Measurements from ENCODE around the gene VEGFB.
A peak's percentile ranks its signal among the peaks of the same experiment; 100 is the strongest.

The VEGFB gene

DNA sequence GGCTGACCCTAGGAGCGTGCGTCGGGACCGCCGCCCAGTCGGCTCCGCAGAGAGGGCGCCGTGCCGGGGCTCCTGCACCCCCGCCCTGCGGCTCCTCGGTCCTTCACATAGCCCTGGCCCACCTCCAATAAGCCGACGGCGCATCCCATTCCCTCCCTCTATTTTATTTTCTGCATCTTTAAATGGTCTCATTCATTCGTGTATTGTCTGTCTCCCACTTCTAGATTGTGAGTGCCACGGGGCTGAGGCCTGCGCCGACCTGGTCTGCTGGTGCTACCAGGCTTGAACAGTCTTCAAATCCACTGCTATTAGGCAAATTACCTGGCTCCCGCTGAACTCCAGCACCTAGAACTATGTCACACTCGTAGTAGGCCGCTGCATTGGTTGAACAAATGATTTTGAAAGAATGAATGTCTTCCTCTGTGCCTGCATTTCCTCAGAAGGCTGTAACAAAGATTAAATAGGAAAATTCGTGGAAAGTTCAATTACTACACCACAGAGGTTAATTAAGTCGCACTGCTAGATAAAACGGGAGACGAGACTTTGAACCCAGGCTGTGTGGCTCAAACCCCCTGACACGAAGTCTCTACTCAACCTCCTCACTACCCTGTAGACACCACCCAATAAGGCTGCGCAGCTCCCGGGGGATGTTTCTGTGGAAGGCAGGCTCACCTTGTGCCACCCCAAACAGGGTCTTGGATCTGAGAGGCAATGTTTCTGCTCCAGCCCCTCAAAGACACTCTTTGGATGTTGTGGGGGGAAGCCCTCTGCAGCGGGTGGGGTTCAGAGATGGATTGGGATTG, 13.5 kb downstream of the VEGFB start:
- no peak for DNase-seq

GRCh38 chr11:64248578-64248977, 14.2 kb downstream of the VEGFB start:
- no peak for DNase-seq

GRCh38 chr11:64249038-64249437, 14.7 kb downstream of the VEGFB start:
- no peak for DNase-seq

DNA sequence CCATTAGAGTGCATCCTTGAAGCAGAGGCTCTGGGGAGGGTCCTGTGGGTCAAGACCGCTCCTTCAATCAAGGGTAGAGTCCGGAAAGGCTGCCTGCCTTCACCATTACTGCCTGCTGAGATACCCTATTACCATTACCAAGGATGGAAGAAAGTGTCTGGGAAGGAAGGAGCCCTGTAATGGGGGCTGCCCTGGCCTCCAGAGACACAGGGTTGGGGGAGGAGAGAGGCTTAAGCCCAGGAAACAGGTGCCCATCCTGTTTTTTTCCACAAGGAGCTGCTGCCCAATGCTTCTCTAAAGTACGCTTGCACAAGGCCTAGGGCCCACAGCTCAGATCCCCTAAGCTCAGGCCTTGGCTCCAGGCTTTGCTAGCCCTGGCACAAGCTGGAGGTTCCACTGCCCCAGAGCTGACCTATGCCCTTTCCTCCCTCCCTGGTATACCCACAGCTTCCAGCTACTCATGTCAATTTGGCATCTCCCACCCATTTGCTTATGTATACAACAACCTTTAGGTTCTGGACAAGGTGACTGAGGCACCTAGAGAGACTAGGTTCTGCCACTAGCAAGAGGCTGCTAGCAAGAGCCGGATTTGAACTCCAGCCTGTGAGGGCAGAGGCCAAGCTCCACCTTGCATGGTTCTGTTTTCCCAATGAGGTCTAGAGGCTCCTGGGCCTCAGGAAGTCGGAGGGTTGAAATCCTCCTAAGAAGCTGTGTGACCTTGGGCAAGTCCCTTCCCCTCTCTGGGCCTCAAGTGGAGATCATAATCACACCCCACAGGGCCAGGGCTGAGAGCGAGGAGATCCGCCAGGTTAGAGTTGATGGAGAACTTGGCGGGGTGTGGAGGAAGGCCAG, 15.4 kb downstream of the VEGFB start:
- no peak for DNase-seq

GRCh38 chr11:64250415-64251015, 16.1 kb downstream of the VEGFB start:
- peak; percentile 65 for DNase-seq

- peak; percentile 68 for DNase-seq
Measured at GRCh38 chr11:64251016-64251752, 16.8 kb downstream of the VEGFB start, which contains the start of gene PLCB3. Gene PLCB3 (plus strand): TSS chr11:64251530. CDS start chr11:64251650, 120 bp downstream.

DNA sequence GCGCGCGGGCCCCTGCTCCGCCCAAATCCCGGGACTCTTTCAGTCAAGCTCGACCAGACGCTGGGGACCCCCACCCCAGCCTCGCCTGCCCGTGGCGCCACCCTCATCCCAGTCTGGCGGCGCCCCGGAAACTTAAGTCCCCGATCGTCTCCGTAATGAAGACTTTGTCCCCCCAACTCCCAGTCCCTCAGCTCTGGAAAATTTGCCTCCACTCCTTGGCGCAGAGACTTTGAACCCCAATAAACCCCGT, 17.3 kb downstream of the VEGFB start:
- DNase-seq = no peak

- peak; percentile 54 for DNase-seq
Measured at GRCh38 chr11:64252003-64252872, 17.9 kb downstream of the VEGFB start.

DNA sequence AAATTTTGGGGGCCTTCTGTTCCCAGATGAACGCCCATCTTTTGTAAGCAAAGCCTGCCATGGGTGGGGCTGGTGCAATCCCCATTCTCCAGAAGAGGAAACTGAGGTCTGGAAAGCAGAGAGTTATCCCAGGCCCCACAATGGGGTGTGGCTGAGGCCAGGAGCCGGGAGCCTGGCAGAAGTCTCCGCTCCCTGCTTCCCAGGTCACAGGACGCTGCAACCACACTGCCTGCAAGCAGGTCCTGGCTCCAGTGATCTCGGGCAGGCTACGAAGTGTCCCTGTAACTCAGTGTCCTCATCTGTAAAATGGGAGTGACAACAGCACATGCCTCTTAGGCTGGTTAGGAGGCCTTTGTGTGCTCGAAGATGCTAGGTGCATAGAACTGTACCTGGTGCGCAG, 18.7 kb downstream of the VEGFB start:
- DNase-seq = no peak

GRCh38 chr11:64253481-64253880, 19.1 kb downstream of the VEGFB start:
- no peak for DNase-seq

- no peak for DNase-seq
Measured at GRCh38 chr11:64254326-64254725, 19.9 kb downstream of the VEGFB start.

GRCh38 chr11:64255135-64256128, 21.0 kb downstream of the VEGFB start:
- no peak for DNase-seq

DNA sequence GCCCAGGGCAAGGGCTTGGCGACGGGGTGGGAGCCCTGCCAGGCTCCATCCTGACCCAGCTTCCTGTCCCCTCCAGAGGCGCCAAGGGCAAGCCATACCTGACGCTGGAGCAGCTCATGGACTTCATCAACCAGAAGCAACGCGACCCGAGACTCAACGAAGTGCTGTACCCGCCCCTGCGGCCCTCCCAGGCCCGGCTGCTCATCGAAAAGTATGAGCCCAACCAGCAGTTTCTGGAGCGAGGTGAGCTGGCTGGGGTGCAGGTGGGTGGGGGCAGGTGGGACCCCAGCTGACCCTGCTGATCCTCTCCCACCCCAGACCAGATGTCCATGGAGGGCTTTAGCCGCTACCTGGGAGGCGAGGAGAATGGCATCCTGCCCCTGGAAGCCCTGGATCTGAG, 21.9 kb downstream of the VEGFB start:
- DNase-seq = no peak

GRCh38 chr11:64258356-64258755, 24.0 kb downstream of the VEGFB start:
- DNase-seq = no peak

- DNase-seq = no peak
Measured at GRCh38 chr11:64258946-64259532, 24.7 kb downstream of the VEGFB start.

DNA sequence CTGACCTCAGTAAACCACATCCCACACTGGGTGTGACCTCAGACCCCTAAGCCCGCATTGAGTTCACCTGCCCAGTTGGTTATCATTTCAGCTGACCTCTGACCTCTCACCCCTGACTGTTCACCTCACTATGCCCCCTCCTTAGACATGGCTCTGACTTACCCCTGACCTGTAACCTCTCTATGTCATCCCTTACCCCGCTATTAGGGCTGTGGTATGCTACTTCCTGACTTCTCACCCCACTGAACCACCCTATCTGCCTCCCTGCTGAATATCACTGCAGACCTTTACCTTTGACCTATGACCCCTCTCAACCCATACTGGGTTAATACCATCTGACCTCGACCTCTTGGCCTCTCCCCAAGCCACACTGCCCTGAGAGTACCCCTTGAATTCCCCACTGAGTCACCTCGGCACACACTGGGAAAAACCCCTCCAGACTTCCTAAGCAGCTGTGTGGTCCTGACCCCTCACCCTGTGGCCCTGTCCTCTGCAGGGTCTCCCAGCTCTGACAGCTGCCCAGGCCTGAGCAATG, 25.2 kb downstream of the VEGFB start:
- DNase-seq = no peak

DNA sequence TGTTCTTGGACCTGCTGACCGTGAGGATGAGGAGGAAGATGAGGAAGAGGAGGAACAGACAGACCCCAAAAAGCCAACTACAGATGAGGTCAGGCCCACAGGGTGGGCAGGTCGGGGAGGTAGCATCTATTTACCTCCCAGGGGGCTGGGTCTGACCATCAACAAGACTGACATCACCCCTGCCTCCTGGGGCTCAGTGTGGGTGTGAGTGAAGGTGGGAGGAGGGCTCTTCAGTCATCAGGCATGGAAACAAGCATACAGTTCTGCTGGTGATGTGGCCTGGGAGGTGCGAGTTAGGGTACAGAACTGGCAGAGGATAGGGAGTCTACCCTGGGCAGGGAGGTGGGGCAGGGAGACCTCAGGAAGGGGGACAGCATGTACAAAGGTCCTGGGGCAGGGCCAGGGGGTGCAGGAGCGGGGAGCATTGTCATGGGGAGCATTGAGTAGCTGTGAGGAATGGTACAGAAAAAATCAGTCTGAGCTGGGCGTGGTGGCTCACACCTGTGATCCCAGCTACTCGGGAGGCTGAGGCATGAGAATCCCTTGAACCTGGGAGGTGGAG, 25.8 kb downstream of the VEGFB start:
- no peak for DNase-seq

GRCh38 chr11:64261556-64262080, 27.2 kb downstream of the VEGFB start:
- DNase-seq = no peak

DNA sequence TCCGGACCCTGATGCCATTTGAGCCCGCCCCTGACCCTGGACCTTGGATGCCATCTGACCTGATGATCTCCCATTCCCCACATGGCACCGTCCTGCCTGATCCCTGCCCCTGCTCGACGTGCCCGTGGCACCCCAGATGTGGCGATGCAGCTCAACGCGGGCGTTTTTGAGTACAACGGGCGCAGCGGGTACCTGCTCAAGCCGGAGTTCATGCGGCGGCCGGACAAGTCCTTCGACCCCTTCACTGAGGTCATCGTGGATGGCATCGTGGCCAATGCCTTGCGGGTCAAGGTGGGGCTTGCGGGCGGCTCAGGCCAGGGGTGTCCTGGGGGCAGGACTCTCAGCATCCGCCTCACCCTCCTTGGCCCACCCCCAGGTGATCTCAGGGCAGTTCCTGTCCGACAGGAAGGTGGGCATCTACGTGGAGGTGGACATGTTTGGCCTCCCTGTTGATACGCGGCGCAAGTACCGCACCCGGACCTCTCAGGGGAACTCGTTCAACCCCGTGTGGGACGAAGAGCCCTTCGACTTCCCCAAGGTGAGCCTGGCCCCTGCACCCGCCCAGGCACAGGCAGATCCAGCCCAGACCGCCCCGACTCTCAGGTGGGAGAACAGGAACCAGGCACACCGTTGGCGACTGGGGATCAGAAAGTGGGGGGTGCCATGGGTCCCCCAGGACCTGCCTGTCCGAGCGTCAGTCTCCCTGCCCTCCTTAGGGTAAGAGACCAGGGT, 28.1 kb downstream of the VEGFB start:
- DNase-seq = no peak
